Measurements from ENCODE around the gene PTPRM.

DNA sequence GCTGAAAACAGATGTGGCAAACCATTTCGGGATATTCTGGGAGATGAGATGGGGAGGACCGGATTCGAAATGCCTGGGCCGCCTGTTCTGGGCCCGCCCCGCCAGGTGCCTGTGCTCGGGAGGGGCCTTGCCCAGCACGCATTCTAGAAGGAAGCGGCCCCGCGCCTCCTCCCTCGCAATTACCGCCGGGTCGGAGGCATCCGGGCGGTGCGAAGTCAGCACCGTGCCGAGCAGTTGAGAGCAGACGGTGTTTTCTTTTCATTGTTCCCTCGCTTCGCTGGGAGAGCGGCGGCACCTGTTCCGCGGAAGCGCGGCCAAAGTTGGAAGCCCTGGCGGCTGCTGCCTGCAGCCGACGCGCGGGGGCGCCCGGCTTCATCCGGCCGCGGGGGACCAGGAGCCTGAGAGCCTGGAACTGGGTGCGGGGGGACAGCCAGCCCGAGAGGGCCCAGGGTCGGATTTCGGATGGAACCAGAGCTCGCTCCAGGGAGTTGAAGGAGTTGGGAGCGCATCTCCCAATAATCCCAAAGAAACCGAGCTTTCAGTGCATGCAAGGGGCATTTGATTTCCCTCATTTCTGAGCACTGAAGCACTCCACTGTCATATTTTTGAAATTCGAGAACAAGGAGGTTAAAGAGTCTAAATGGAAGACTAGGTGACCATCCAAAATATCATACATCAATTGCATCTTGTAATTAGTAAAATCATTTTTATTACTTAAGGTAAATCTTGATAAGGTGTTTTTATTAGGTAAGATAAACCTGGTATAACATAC lies 800.3 kb downstream of the PTPRM start:
- TF ChIP-seq TCF4 (CRISPR knock-in tag; IDR thresholded peaks at IDR 0.05; ENCODE audit: borderline replicate concordance) (no peak), OSR1 (CRISPR knock-in tag; IDR thresholded peaks at IDR 0.05) (no peak), ZFP3 (CRISPR knock-in tag; IDR thresholded peaks at IDR 0.05) (no peak), ZNF565 (CRISPR knock-in tag; conservative IDR thresholded peaks at IDR 0.05; ENCODE audit: low read depth) (no peak), ZNF8 (CRISPR knock-in tag; IDR thresholded peaks at IDR 0.05) (no peak), ISL1 (CRISPR knock-in tag; IDR thresholded peaks at IDR 0.05) (no peak), ZFP30 (CRISPR knock-in tag; IDR thresholded peaks at IDR 0.05) (no peak), CSDC2 (CRISPR knock-in tag; IDR thresholded peaks at IDR 0.05) (no peak), TOX (CRISPR knock-in tag; IDR thresholded peaks at IDR 0.05; ENCODE audit: borderline replicate concordance) (no peak), ZC3H10 (CRISPR knock-in tag; IDR thresholded peaks at IDR 0.05) (no peak), RARB (CRISPR knock-in tag; IDR thresholded peaks at IDR 0.05) (no peak), TSHZ2 (CRISPR knock-in tag; IDR thresholded peaks at IDR 0.05) (no peak)
- TF ChIP-seq, protein P1, sequence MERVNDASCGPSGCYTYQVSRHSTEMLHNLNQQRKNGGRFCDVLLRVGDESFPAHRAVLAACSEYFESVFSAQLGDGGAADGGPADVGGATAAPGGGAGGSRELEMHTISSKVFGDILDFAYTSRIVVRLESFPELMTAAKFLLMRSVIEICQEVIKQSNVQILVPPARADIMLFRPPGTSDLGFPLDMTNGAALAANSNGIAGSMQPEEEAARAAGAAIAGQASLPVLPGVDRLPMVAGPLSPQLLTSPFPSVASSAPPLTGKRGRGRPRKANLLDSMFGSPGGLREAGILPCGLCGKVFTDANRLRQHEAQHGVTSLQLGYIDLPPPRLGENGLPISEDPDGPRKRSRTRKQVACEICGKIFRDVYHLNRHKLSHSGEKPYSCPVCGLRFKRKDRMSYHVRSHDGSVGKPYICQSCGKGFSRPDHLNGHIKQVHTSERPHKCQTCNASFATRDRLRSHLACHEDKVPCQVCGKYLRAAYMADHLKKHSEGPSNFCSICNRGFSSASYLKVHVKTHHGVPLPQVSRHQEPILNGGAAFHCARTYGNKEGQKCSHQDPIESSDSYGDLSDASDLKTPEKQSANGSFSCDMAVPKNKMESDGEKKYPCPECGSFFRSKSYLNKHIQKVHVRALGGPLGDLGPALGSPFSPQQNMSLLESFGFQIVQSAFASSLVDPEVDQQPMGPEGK (CRISPR knock-in tag; IDR thresholded peaks at IDR 0.05; ENCODE audit: borderline replicate concordance) = no peak

All from SK-N-SH treated with all-trans-retinoic acid at 6 μM for 48 hours (cell line).